Esophagus muscularis mucosa (tissue), 4 donors: ENCODE data around the gene RIN2. TPM values are rescaled to one million over a fixed set of nuclear protein-coding genes. Genes with fewer than 3 reads are reported as not detected.

ENCODE experiments used
- DNase-seq: peaks from one replicate; pipeline ENCODE4 v3.0.0-alpha.2; 2017; ENCODE audit errors: extremely low spot score
- H3K27ac ChIP-seq, 4 donors: fragments of 200-600 bp; sonication (generic); replicated peaks in 1 of 4; 1 replicate in 3 of 4; 2 replicates in 1 of 4; pipeline ENCODE4 v1.5.1; 2016 to 2019; ENCODE audit warnings: mild to moderate bottlenecking in 1 of 4
- H3K27me3 ChIP-seq, 4 donors: fragments of 200-600 bp; sonication (generic); one replicate each; pipeline versions ENCODE4 v1.5.1 to v1.6.0; 2016 to 2019
- H3K36me3 ChIP-seq, 4 donors: fragments of 200-600 bp; sonication (generic); one replicate each; pipeline ENCODE4 v1.5.1; 2016 to 2019
- H3K4me1 ChIP-seq, 4 donors: fragments of 200-600 bp; sonication (generic); one replicate each; pipeline ENCODE4 v1.5.1; 2016 to 2019
- H3K4me3 ChIP-seq, 4 donors: fragments of 200-600 bp; sonication (generic); 1 replicate in 2 of 4; 2 replicates in 2 of 4; pipeline ENCODE4 v1.5.1; 2016 to 2019; ENCODE audit warnings: mild to moderate bottlenecking in 4 of 4, moderate library complexity in 1 of 4
- H3K9me3 ChIP-seq, 4 donors: fragments of 200-600 bp; sonication (generic); 1 replicate in 3 of 4; 2 replicates in 1 of 4; pipeline ENCODE4 v1.5.1; 2016 to 2019
- EP300 ChIP-seq: sonication (generic); formaldehyde crosslinking; IDR thresholded peaks from one replicate; pipeline ENCODE4 v1.6.1; 2017; ENCODE audit warnings: antibody characterized with exemption
- POLR2A ChIP-seq: fragments of 450-650 bp; IDR thresholded peaks from one replicate; pipeline ENCODE4 v1.6.1; 2017; ENCODE audit warnings: antibody characterized with exemption, moderate library complexity, mild to moderate bottlenecking, low read depth
- POLR2AphosphoS5 ChIP-seq, 2 donors: sonication (generic); formaldehyde crosslinking; IDR thresholded peaks; one replicate each; pipeline ENCODE4 v1.6.1; 2017; ENCODE audit warnings: antibody characterized with exemption in 2 of 2
- WGBS: methylation state at CpG from one replicate; pipeline ENCODE4 v1.1.5; 2018; 5-methylcytosine and 5-hydroxymethylcytosine counted together
- intact Hi-C: fragments of 100-400 bp; cut with DNase I; formaldehyde crosslinking; loops from one replicate; pipeline ENCODE4 v1.15.1; 2023
- total RNA-seq, 4 donors: library from RNA; depleted of rRNA; stranded (reverse); fragments of >200 nt; gene quantifications; one replicate each; pipeline versions ENCODE4 v1.1.0 to v1.2.1, GENCODE V29; 2016
- TF ChIP-seq, protein P1 (sequence below), 3 experiments: fragments of 200-600 bp in 2 of 3; fragments of 450-650 bp in 1 of 3; sonication (generic) in 2 of 3; IDR thresholded peaks; one replicate each; pipeline ENCODE4 v1.5.1; 2017 to 2019; ENCODE audit warnings: antibody characterized with exemption in 3 of 3, mild to moderate bottlenecking in 2 of 3, moderate library complexity in 1 of 3

RIN2 gene
- total RNA-seq, 4 donors from 2014 or later: 49.8 to 65.1 (median 53.0) TPM

DNA sequence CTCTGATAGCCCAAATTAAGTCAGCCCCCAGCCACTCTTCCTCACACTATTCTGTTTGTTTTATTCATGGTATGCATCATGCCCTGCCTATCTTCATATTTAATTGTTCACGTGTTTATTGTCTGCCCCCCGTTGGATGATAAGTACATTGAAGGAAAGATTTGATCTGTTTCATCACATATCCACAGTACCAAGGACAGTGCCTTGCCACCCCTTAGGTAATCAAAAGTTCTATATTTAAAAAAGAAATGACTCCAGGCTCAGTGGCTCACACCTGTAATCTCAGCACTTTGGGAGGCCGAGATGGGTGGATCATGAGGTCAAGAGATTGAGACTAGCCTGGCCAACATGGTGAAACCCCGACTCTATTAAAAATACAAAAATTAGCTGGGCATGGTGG is 10.2 kb upstream of the RIN2 start:
- no peak overlapping the region for H3K4me3 ChIP-seq
- peaks cover 0 to 4% (median 0%) of the 10 kb centered on the region in 4 donors for H3K9me3 ChIP-seq
- H3K36me3 ChIP-seq: no peaks in the 10 kb centered on the region
- 98% methylated on average over 4 of the region's 4 CpGs for WGBS
- H3K4me1 ChIP-seq: peaks cover 6 to 17% (median 15%) of the 10 kb centered on the region in 4 donors
- DNase-seq: no peak
- TF ChIP-seq, protein P1, sequence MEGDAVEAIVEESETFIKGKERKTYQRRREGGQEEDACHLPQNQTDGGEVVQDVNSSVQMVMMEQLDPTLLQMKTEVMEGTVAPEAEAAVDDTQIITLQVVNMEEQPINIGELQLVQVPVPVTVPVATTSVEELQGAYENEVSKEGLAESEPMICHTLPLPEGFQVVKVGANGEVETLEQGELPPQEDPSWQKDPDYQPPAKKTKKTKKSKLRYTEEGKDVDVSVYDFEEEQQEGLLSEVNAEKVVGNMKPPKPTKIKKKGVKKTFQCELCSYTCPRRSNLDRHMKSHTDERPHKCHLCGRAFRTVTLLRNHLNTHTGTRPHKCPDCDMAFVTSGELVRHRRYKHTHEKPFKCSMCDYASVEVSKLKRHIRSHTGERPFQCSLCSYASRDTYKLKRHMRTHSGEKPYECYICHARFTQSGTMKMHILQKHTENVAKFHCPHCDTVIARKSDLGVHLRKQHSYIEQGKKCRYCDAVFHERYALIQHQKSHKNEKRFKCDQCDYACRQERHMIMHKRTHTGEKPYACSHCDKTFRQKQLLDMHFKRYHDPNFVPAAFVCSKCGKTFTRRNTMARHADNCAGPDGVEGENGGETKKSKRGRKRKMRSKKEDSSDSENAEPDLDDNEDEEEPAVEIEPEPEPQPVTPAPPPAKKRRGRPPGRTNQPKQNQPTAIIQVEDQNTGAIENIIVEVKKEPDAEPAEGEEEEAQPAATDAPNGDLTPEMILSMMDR (IDR thresholded peaks at IDR 0.05): no peak
- TF ChIP-seq EP300 (no peak), POLR2A (no peak), POLR2AphosphoS5 (IDR thresholded peaks at IDR 0.05) (no peak)
- H3K27me3 ChIP-seq: no peaks in the 10 kb centered on the region
- intact Hi-C loops: no loop called here
- no peak overlapping the region for H3K27ac ChIP-seq

DNA sequence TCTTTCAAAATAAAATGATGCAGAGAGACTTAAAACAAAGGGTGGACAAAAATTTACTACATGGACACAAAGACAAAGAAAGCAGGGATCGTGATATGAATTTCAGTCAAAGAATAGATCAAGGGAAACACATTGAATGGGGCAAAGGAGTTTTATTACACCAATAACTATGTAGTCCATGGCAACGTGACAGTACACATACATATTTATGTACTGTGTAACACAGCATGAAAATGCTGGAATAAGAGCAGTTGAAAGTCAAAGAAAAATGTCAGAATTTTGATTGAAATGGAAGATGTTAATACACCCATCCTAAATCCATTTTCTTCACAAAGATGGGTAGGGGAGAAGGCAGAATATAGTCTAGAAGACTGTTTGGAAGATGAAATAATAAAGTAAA is 9.4 kb upstream of the RIN2 start:
- intact Hi-C loops: no loop called here
- Histone ChIP-seq H3K27ac (no peak overlapping the region), H3K36me3 (no peaks in the 10 kb centered on the region), H3K9me3 (peaks cover 0 to 4% (median 0%) of the 10 kb centered on the region in 4 donors), H3K4me1 (peaks cover 6 to 17% (median 15%) of the 10 kb centered on the region in 4 donors), H3K4me3 (no peak overlapping the region), H3K27me3 (no peaks in the 10 kb centered on the region)
- WGBS: 98% methylated on average over 2 of the region's 2 CpGs
- TF ChIP-seq, protein P1 (IDR thresholded peaks at IDR 0.05): no peak
- no peak for TF ChIP-seq EP300
- no peak for TF ChIP-seq POLR2AphosphoS5 (IDR thresholded peaks at IDR 0.05)
- TF ChIP-seq POLR2A: no peak
- no peak for DNase-seq

DNA sequence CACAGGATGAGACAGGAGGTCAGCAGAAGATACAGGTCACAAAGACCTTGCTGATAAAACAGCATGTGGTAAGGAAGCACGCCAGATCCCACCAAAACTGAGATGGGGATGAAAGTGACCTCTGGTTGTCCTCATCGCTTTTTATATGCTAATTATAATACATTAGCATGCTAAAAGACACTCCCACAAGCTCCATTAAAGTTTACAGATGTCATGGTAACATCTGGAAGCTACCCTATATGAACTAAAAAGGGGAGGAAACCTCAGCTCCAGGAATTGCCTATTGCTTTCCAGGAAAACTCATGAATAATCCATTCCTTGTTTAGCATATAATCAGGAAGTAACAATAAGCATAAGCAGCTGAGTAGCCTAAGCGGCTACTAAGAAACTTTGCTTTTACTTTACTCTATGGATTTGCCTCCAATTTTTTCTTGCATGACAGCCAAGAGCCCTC is 8.4 kb upstream of the RIN2 start:
- TF ChIP-seq, protein P1 (IDR thresholded peaks at IDR 0.05): no peak
- TF ChIP-seq POLR2AphosphoS5 (IDR thresholded peaks at IDR 0.05): no peak
- TF ChIP-seq EP300: no peak
- TF ChIP-seq POLR2A: no peak
- Histone ChIP-seq H3K9me3 (peaks cover 0 to 4% (median 0%) of the 10 kb centered on the region in 4 donors), H3K27ac (no peak overlapping the region), H3K4me1 (peaks cover 6 to 17% (median 15%) of the 10 kb centered on the region in 4 donors), H3K36me3 (no peaks in the 10 kb centered on the region), H3K4me3 (no peak overlapping the region), H3K27me3 (no peaks in the 10 kb centered on the region)
- DNase-seq: no peak
- WGBS: 71% methylated on average over 3 of the region's 3 CpGs
- intact Hi-C loops: no loop called here

GRCh38 chr20:19750101-19750606 is 7.9 kb upstream of the RIN2 start:
- Histone ChIP-seq H3K36me3 (no peaks in the 10 kb centered on the region), H3K4me3 (no peak overlapping the region), H3K9me3 (peaks cover 0 to 4% (median 0%) of the 10 kb centered on the region in 4 donors), H3K27me3 (no peaks in the 10 kb centered on the region), H3K4me1 (peaks cover 6 to 17% (median 15%) of the 10 kb centered on the region in 4 donors), H3K27ac (no peak overlapping the region)
- 91% methylated on average over 4 of the region's 4 CpGs for WGBS
- TF ChIP-seq POLR2AphosphoS5 (IDR thresholded peaks at IDR 0.05): no peak
- TF ChIP-seq, protein P1 (IDR thresholded peaks at IDR 0.05): no peak
- TF ChIP-seq POLR2A: no peak
- TF ChIP-seq EP300: no peak
- DNase-seq: no peak
- intact Hi-C loops: no loop called here
